Vagina (tissue), 2 donors: ENCODE measurements around the gene ZNF784. TPM values are rescaled to one million over a fixed set of nuclear protein-coding genes. Genes with fewer than 3 reads are reported as not detected.
A peak's percentile ranks its signal among the peaks of the same experiment; 100 is the strongest.

Experiments
- DNase-seq, 2 donors: peaks; one replicate each; pipeline ENCODE4 v3.0.0-alpha.2; 2017; ENCODE audit errors: extremely low spot score in 2 of 2
- H3K27ac ChIP-seq: fragments of 200-600 bp; sonication (generic); one replicate; pipeline ENCODE4 v1.5.1; 2019
- H3K27me3 ChIP-seq: fragments of 200-600 bp; sonication (generic); one replicate; pipeline ENCODE4 v1.5.1; 2019
- H3K36me3 ChIP-seq, 2 donors: fragments of 200-600 bp; sonication (generic); one replicate each; pipeline ENCODE4 v1.5.1; 2017 to 2019
- H3K4me1 ChIP-seq: fragments of 200-600 bp; sonication (generic); one replicate; pipeline ENCODE4 v1.5.1; 2019
- H3K4me3 ChIP-seq, 2 donors: fragments of 200-600 bp; sonication (generic); 1 replicate in 1 of 2; 2 replicates in 1 of 2; pipeline ENCODE4 v1.5.1; 2016 to 2019
- H3K9me3 ChIP-seq: fragments of 200-600 bp; sonication (generic); one replicate; pipeline ENCODE4 v1.5.1; 2019
- CTCF ChIP-seq, 3 experiments: fragments of 450-650 bp in 2 of 3; fragments of 200-600 bp in 1 of 3; sonication (generic) in 1 of 3; IDR thresholded peaks; one replicate each; pipeline ENCODE4 v1.5.1; 2017 to 2019; ENCODE audit warnings: antibody characterized with exemption in 3 of 3, mild to moderate bottlenecking in 2 of 3, moderate library complexity in 2 of 3
- POLR2A ChIP-seq, 2 donors: fragments of 450-650 bp; IDR thresholded peaks; one replicate each; pipeline ENCODE4 v1.6.1; 2017; ENCODE audit warnings: antibody characterized with exemption in 2 of 2, mild to moderate bottlenecking in 2 of 2, moderate library complexity in 2 of 2
- POLR2AphosphoS5 ChIP-seq, 2 donors: sonication (generic); formaldehyde crosslinking; IDR thresholded peaks; one replicate each; pipeline ENCODE4 v1.9.0; 2017; ENCODE audit warnings: antibody characterized with exemption in 2 of 2, mild to moderate bottlenecking in 2 of 2, low read depth in 1 of 2; ENCODE audit not compliant: insufficient read depth in 1 of 2
- intact Hi-C: fragments of 100-400 bp; cut with DNase I; formaldehyde crosslinking; loops from one replicate; pipeline ENCODE4 v1.15.1; 2023
- total RNA-seq: library from RNA; depleted of rRNA; stranded (reverse); fragments of >200 nt; gene quantifications from one replicate; pipeline ENCODE4 v1.2.3, GENCODE V29; 2016

ZNF784 gene
- total RNA-seq, 1 donor from 2014 or later, result 5.2 TPM

GRCh38 chr19:55581823-55582223 lies 42.5 kb downstream of the ZNF784 start:
- peaks cover 39% of the 10 kb centered on the region for H3K4me1 ChIP-seq
- no peak overlapping the region for H3K27ac ChIP-seq
- DNase-seq, result no peak
- intact Hi-C loops, result no loop called here
- TF ChIP-seq CTCF (IDR thresholded peaks at IDR 0.05) (no peak), POLR2AphosphoS5 (IDR thresholded peaks at IDR 0.05; ENCODE audit: insufficient read depth in 1 of 2, low read depth in 1 of 2) (no peak), POLR2A (IDR thresholded peaks at IDR 0.05) (no peak)
- H3K27me3 ChIP-seq, result no peaks in the 10 kb centered on the region
- H3K36me3 ChIP-seq, result peaks cover 0 to 7% of the 10 kb centered on the region in 2 donors
- H3K9me3 ChIP-seq, result no peaks in the 10 kb centered on the region
- H3K4me3 ChIP-seq, result no peak overlapping the region

- Histone ChIP-seq H3K4me3 (peak overlapping the region; percentile 96), H3K9me3 (no peaks in the 10 kb centered on the region), H3K4me1 (peaks cover 33% of the 10 kb centered on the region), H3K27me3 (no peaks in the 10 kb centered on the region), H3K36me3 (peaks cover 0 to 7% of the 10 kb centered on the region in 2 donors), H3K27ac (peak overlapping the region; percentile 96)
- DNase-seq, result no peak
- TF ChIP-seq POLR2AphosphoS5 (IDR thresholded peaks at IDR 0.05; ENCODE audit: insufficient read depth in 1 of 2, low read depth in 1 of 2) (no peak), POLR2A (IDR thresholded peaks at IDR 0.05) (no peak), CTCF (IDR thresholded peaks at IDR 0.05) (no peak)
- intact Hi-C loops, result no loop called here
Observed at GRCh38 chr19:55581145-55581822, 43.1 kb downstream of the ZNF784 start.

- TF ChIP-seq CTCF (IDR thresholded peaks at IDR 0.05), result no peak
- TF ChIP-seq POLR2A (IDR thresholded peaks at IDR 0.05), result no peak
- TF ChIP-seq POLR2AphosphoS5 (IDR thresholded peaks at IDR 0.05; ENCODE audit: insufficient read depth in 1 of 2, low read depth in 1 of 2), result peak; percentile 15 to 48
- intact Hi-C loops, result no loop called here
- no peak for DNase-seq
- peaks cover 0 to 7% of the 10 kb centered on the region in 2 donors for H3K36me3 ChIP-seq
- peaks cover 27% of the 10 kb centered on the region for H3K4me1 ChIP-seq
- H3K27me3 ChIP-seq, result no peaks in the 10 kb centered on the region
- H3K4me3 ChIP-seq, result peak within 1 kb of the TSS; percentile 96
- H3K27ac ChIP-seq, result peak within 1 kb of the TSS; percentile 96
- H3K9me3 ChIP-seq, result no peaks in the 10 kb centered on the region
Observed at GRCh38 chr19:55580628-55581144, 43.7 kb downstream of the ZNF784 start, which contains the start of gene ZNF579. Gene ZNF579, minus strand, starts transcription at chr19:55580848. Its CDS starts 1,209 bp downstream, at chr19:55579639.

GRCh38 chr19:55579766-55580621 lies 44.4 kb downstream of the ZNF784 start:
- peaks cover 23% of the 10 kb centered on the region for H3K4me1 ChIP-seq
- H3K27ac ChIP-seq, result peak overlapping the region; percentile 96
- peaks cover 0 to 7% of the 10 kb centered on the region in 2 donors for H3K36me3 ChIP-seq
- no peak for DNase-seq
- intact Hi-C loops, result no loop called here
- no peaks in the 10 kb centered on the region for H3K9me3 ChIP-seq
- no peaks in the 10 kb centered on the region for H3K27me3 ChIP-seq
- peak overlapping the region; percentile 96 for H3K4me3 ChIP-seq
- no peak for TF ChIP-seq CTCF (IDR thresholded peaks at IDR 0.05)
- TF ChIP-seq POLR2A (IDR thresholded peaks at IDR 0.05), result no peak
- TF ChIP-seq POLR2AphosphoS5 (IDR thresholded peaks at IDR 0.05; ENCODE audit: insufficient read depth in 1 of 2, low read depth in 1 of 2), result no peak
